A549 (cell line): ENCODE results near the gene ATP5PB. TPM values are rescaled to one million over a fixed set of nuclear protein-coding genes. Genes with fewer than 3 reads are reported as not detected.
A peak's percentile ranks its signal among the peaks of the same experiment; 100 is the strongest.

ENCODE experiments used
- ATAC-seq, 2 experiments: fragments of 200-7000 bp in 1 of 2; fragments of >200 bp in 1 of 2; cut with Nextera tagmentation in 1 of 2; cut with Tn5 transposase in 1 of 2; 3 replicates each; pipeline versions ENCODE4 v1.8.0 to v1.9.1; 2018 to 2020; ENCODE audit warnings: mild to moderate bottlenecking in 1 of 2, moderate library complexity in 1 of 2
- CTCF ChIA-PET: fragments of 300-600 bp; sonication (Branson Sonifier 250); formaldehyde crosslinking; extraction: SDS; loops from one replicate; lab custom pipeline; 2021; ENCODE audit warnings: antibody characterized with exemption, inconsistent platforms; lab: Yijun Ruan, JAX
- POLR2A ChIA-PET: fragments of 350-600 bp; formaldehyde crosslinking; extraction: SDS; loops from one replicate; lab custom pipeline; 2021; ENCODE audit warnings: antibody characterized with exemption, inconsistent platforms; lab: Yijun Ruan, JAX
- DNase-seq, 2 experiments: peaks; one replicate each; pipeline versions ENCODE4 v3.0.0 to v3.0.0-alpha.2; 2011 to 2016; ENCODE audit warnings: low read depth in 1 of 2, low spot score in 1 of 2
- FAIRE-seq: peaks from 2 replicates; lab custom pipeline; 2011; peaks lifted over from hg19 to GRCh38; lab: Jason Lieb, UNC
- H3K27ac ChIP-seq, 2 experiments: fragments of >200 bp; sonication (Bioruptor Twin); formaldehyde crosslinking; 3 replicates each; pipeline ENCODE4 v1.5.1; 2016 to 2017
- H3K4me1 ChIP-seq: fragments of >200 bp; sonication (Bioruptor Twin); formaldehyde crosslinking; 3 replicates; pipeline ENCODE4 v1.6.1; 2016
- H3K4me2 ChIP-seq: fragments of >200 bp; sonication (Bioruptor Twin); formaldehyde crosslinking; 3 replicates; pipeline ENCODE4 v1.6.1; 2016
- H3K4me3 ChIP-seq: fragments of >200 bp; sonication (Bioruptor Twin); formaldehyde crosslinking; 3 replicates; pipeline ENCODE4 v1.5.1; 2016
- H3K9me3 ChIP-seq: fragments of >200 bp; sonication (Bioruptor Twin); formaldehyde crosslinking; 3 replicates; pipeline ENCODE4 v1.6.1; 2016
- ATOH8 ChIP-seq: fragments of 250-450 bp; sonication (Bioruptor Pico); IDR thresholded peaks from 2 replicates; pipeline ENCODE4 v1.5.0; 2020; ENCODE audit warnings: low read depth, mild to moderate bottlenecking, moderate library complexity
- CHD4 ChIP-seq: fragments of 200-600 bp; sonication (generic); IDR thresholded peaks from 2 replicates; pipeline ENCODE4 v1.6.1; 2016; ENCODE audit warnings: antibody characterized with exemption, mild to moderate bottlenecking, borderline replicate concordance
- FOSB ChIP-seq: fragments of 250-450 bp; sonication (Bioruptor Pico); IDR thresholded peaks from 2 replicates; pipeline ENCODE4 v1.5.0; 2020; ENCODE audit warnings: mild to moderate bottlenecking, moderate library complexity
- HDAC2 ChIP-seq: fragments of 200-600 bp; sonication (generic); IDR thresholded peaks from 2 replicates; pipeline ENCODE4 v1.6.1; 2016
- HES2 ChIP-seq: fragments of >200 bp; sonication (Bioruptor Twin); formaldehyde crosslinking; IDR thresholded peaks from 2 replicates; pipeline ENCODE4 v1.6.1; 2016
- HOXA7 ChIP-seq: fragments of 250-450 bp; sonication (Bioruptor Pico); IDR thresholded peaks from 2 replicates; pipeline ENCODE4 v1.5.0; 2020; ENCODE audit warnings: mild to moderate bottlenecking, moderate library complexity
- HOXB5 ChIP-seq: fragments of 250-450 bp; sonication (Bioruptor Pico); IDR thresholded peaks from 2 replicates; pipeline ENCODE4 v1.5.0; 2020; ENCODE audit warnings: mild to moderate bottlenecking, moderate library complexity
- JUN ChIP-seq, 2 experiments: fragments of >200 bp; sonication (Bioruptor Twin); formaldehyde crosslinking; IDR thresholded peaks; 2 replicates in 1 of 2; 3 replicates in 1 of 2; pipeline ENCODE4 v1.6.1; 2016 to 2017
- KDM5A ChIP-seq: fragments of 200-600 bp; sonication (generic); IDR thresholded peaks from 2 replicates; pipeline ENCODE4 v1.6.1; 2016; ENCODE audit warnings: antibody characterized with exemption, mild to moderate bottlenecking
- MAZ ChIP-seq: fragments of 150-350 bp; IDR thresholded peaks from 2 replicates; pipeline ENCODE4 v1.6.1; 2014; ENCODE audit warnings: antibody characterized with exemption, low read depth, low read length, borderline replicate concordance
- MYC ChIP-seq: IDR thresholded peaks from 2 replicates; pipeline ENCODE4 v1.6.1; 2012; ENCODE audit warnings: mild to moderate bottlenecking, inconsistent platforms, low read length, improper control_type of control experiment, borderline replicate concordance
- NR3C1 ChIP-seq: fragments of >200 bp; sonication (Bioruptor Twin); formaldehyde crosslinking; IDR thresholded peaks from 3 replicates; pipeline ENCODE4 v1.6.1; 2017
- PBX3 ChIP-seq: IDR thresholded peaks from 2 replicates; pipeline ENCODE4 v1.6.1; 2012
- POLR2AphosphoS2 ChIP-seq: conservative IDR thresholded peaks from 2 replicates; pipeline ENCODE4 v1.6.1; 2012; ENCODE audit warnings: low read length, improper control_type of control experiment, inconsistent platforms
- RAD21 ChIP-seq, 2 experiments: fragments of >200 bp in 1 of 2; sonication (Bioruptor Twin) in 1 of 2; formaldehyde crosslinking in 1 of 2; IDR thresholded peaks in 1 of 2; conservative IDR thresholded peaks in 1 of 2; 2 replicates in 1 of 2; 3 replicates in 1 of 2; pipeline ENCODE4 v1.6.1; 2012 to 2018; ENCODE audit warnings: inconsistent platforms in 1 of 2
- RCOR1 ChIP-seq: fragments of 150-350 bp; IDR thresholded peaks from 2 replicates; pipeline ENCODE4 v1.6.1; 2014; ENCODE audit warnings: antibody characterized with exemption, low read length, low read depth
- USF2 ChIP-seq: fragments of 450-650 bp; IDR thresholded peaks from 2 replicates; pipeline ENCODE4 v1.6.1; 2014; ENCODE audit warnings: antibody characterized with exemption
- ZC3H11A ChIP-seq: fragments of 450-650 bp; IDR thresholded peaks from 2 replicates; pipeline ENCODE4 v1.6.1; 2014; ENCODE audit warnings: antibody characterized with exemption, mild to moderate bottlenecking
- ZNF302 ChIP-seq: fragments of 250-450 bp; sonication (Bioruptor Pico); IDR thresholded peaks from 2 replicates; pipeline ENCODE4 v1.9.0; 2021; ENCODE audit warnings: inconsistent platforms, mild to moderate bottlenecking, moderate library complexity
- ZSCAN20 ChIP-seq: fragments of 250-450 bp; sonication (Bioruptor Pico); IDR thresholded peaks from 2 replicates; pipeline ENCODE4 v1.8.0; 2022; ENCODE audit warnings: mild to moderate bottlenecking, moderate library complexity
- WGBS: methylation state at CpG from one replicate; pipeline ENCODE4 v1.1.6; 2017; ENCODE audit errors: missing lambda C conversion rate; 5-methylcytosine and 5-hydroxymethylcytosine counted together
- polyA plus RNA-seq, 4 experiments: library from polyadenylated mRNA; depleted of rRNA in 3 of 4; stranded (reverse); fragments of >200 nt; fragmentation: RNase III in 1 of 4; extraction: RNeasy Plus Mini Kit Qiagen cat#74134 plus additional on column Dnase treatment in 1 of 4; gene quantifications; 2 replicates in 3 of 4; 3 replicates in 1 of 4; pipeline ENCODE4 v1.2.3, GENCODE V29; 2011 to 2017

The ATP5PB gene
- polyA plus RNA-seq, 2 of the 4 experiments (the other 2 are of a cell fraction) = 275 to 300 TPM

GRCh38 chr1:111448482-111448917 is 764 bp upstream of the ATP5PB start (continued):
- TF ChIP-seq MYC (no peak), ZNF302 (CRISPR knock-in tag) (no peak), HOXB5 (CRISPR knock-in tag) (no peak), ZSCAN20 (CRISPR knock-in tag) (no peak), CHD4 (no peak), ZC3H11A (no peak)

GRCh38 chr1:111449703-111450017 is 396 bp downstream of the ATP5PB start:
- ChIA-PET POLR2A (no interaction called here), CTCF (no interaction called here)
- FAIRE-seq = no peak

GRCh38 chr1:111450185-111450584 is 921 bp downstream of the ATP5PB start:
- FAIRE-seq (no peak), DNase-seq (no peak), ATAC-seq (no peak)
- POLR2A ChIA-PET = no interaction called here
- H3K4me3 ChIP-seq = peak overlapping the region; percentile 88
- WGBS = 39% methylated on average over 3 of the region's 3 CpGs
- H3K27ac ChIP-seq = peak overlapping the region; percentile 84 to 96
- no peaks in the 10 kb centered on the region for H3K9me3 ChIP-seq
- H3K4me1 ChIP-seq = peaks cover 23% of the 10 kb centered on the region
- TF ChIP-seq USF2 = no peak
- H3K4me2 ChIP-seq = peak overlapping the region; percentile 89
- CTCF ChIA-PET = interaction anchor here (1.3 kb wide), 1 partner anchor 319 kb away, joined by 3 read pairs; no protein-coding TSS in a partner anchor

More at GRCh38 chr1:111449703-111450017, 396 bp downstream of the ATP5PB start:
- TF ChIP-seq USF2 (no peak), JUN (IDR thresholded peaks at IDR 0.05) (no peak), KDM5A (peak; percentile 24; the same call in 1 of the 2 replicates)
- Histone ChIP-seq H3K4me3 (peak overlapping the region; percentile 88), H3K27ac (peak overlapping the region; percentile 84 to 96), H3K9me3 (no peaks in the 10 kb centered on the region), H3K4me2 (peak overlapping the region; percentile 89), H3K4me1 (peaks cover 23% of the 10 kb centered on the region)
- no peak for DNase-seq
- WGBS = 1% methylated on average over 8 of the region's 8 CpGs
- ATAC-seq = no peak

GRCh38 chr1:111452581-111452980 is 3.3 kb downstream of the ATP5PB start:
- no peak for DNase-seq
- POLR2A ChIA-PET = no interaction called here
- H3K9me3 ChIP-seq = no peaks in the 10 kb centered on the region
- ATAC-seq = no peak
- no peak overlapping the region for H3K27ac ChIP-seq
- no peak for TF ChIP-seq MAZ
- TF ChIP-seq RAD21 (conservative IDR thresholded peaks at IDR 0.05 in 1 of 2, IDR thresholded peaks at IDR 0.05 in 1 of 2) = no peak
- no peak for TF ChIP-seq HOXA7 (CRISPR knock-in tag)
- no peak for TF ChIP-seq ATOH8 (CRISPR knock-in tag)
- no peak for TF ChIP-seq HES2
- TF ChIP-seq FOSB (CRISPR knock-in tag) = no peak
- TF ChIP-seq HDAC2 = no peak
- no peak for TF ChIP-seq KDM5A
- no peak for TF ChIP-seq ZNF302 (CRISPR knock-in tag)
- TF ChIP-seq PBX3 = no peak
- no peak for TF ChIP-seq NR3C1
- TF ChIP-seq POLR2AphosphoS2 = no peak
- no peak for TF ChIP-seq RCOR1
- no peak for FAIRE-seq
- H3K4me1 ChIP-seq = peaks cover 14% of the 10 kb centered on the region
- H3K4me2 ChIP-seq = no peak overlapping the region
- H3K4me3 ChIP-seq = no peak overlapping the region
- CTCF ChIA-PET = interaction anchor here (0.8 to 1.2 kb wide), 4 partner anchors 10 to 1245 kb away, joined by 3 to 5 read pairs (median 4); no protein-coding TSS in a partner anchor
- 84% methylated on average over 3 of the region's 3 CpGs for WGBS
